ENCODE data around the gene JOSD1.

GRCh38 chr22:38736257-38736570 is 35.5 kb upstream of the JOSD1 start:
- TF ChIP-seq CTCF (IDR thresholded peaks at IDR 0.05) (no peak), ZFX (IDR thresholded peaks at IDR 0.05; ENCODE audit: borderline replicate concordance) (no peak)

All from 22Rv1 (cell line).